ENCODE results near the gene AP1G1.

DNA sequence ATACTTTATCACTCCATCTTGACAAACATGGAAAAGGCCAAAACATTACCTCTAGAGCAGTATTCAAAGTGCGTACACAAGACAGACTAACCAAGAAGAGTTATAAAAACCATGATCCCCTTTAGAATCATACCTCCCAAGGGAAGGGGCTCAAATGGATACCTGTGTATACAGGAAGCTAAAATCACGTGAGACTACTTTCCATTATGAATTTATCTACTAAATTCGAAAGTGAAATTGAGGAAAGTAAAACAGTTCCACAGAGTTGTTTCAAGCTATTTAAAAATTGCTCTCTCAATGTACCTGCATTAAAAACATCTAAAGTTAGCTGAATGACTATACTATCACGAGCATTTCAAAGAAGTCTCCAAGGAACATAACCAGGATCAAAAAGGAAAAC lies 32.7 kb downstream of the AP1G1 start:
- TF ChIP-seq, protein P1, sequence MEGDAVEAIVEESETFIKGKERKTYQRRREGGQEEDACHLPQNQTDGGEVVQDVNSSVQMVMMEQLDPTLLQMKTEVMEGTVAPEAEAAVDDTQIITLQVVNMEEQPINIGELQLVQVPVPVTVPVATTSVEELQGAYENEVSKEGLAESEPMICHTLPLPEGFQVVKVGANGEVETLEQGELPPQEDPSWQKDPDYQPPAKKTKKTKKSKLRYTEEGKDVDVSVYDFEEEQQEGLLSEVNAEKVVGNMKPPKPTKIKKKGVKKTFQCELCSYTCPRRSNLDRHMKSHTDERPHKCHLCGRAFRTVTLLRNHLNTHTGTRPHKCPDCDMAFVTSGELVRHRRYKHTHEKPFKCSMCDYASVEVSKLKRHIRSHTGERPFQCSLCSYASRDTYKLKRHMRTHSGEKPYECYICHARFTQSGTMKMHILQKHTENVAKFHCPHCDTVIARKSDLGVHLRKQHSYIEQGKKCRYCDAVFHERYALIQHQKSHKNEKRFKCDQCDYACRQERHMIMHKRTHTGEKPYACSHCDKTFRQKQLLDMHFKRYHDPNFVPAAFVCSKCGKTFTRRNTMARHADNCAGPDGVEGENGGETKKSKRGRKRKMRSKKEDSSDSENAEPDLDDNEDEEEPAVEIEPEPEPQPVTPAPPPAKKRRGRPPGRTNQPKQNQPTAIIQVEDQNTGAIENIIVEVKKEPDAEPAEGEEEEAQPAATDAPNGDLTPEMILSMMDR (IDR thresholded peaks at IDR 0.05; ENCODE audit: low read depth, low read length, poor library complexity, severe bottlenecking): no peak
- TF ChIP-seq EZH2phosphoT487 (IDR thresholded peaks at IDR 0.05; ENCODE audit: borderline replicate concordance, low read length): no peak
